ENCODE results near the gene STEAP3.

STEAP3 gene

DNA sequence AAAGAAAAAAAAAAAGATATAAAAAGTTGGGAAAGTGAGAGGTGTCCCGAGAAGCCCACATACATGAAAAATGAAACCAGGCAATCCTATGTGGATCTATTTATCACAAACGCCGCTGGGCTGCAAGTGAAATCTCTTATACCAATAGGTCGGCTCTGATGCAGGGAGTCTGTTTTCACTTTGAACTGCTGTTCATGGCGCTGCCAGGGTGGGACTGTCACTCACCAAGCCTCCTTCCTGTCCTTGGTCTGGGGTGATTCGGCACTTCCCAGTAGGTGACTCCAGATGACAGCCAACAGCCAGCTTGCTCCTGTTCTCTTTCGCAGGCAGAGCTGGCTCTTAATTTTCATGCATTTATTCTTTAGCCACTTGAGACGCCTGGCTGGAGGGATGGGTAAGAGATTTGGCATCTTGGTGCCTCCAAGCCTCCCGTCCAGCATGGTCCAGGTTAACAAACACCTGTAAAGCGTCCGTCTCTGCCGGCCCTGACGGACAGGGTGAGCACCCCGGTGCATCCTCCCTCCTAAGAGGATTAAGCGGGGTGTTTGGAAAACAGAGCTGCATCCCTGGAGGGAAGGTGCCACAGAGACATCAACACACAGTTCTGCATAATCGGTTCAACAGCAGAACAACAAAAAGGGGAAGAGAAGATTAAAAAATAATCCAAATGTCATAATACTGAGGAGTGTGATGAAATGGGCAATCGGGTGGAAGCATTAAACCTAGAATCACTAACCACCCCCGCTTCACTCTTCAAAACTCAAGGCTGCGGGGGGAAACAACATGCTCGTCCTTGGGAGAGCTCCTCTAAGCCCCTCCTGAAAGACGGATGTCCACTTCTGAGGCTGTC lies 58.7 kb downstream of the STEAP3 start:
- H3K4me3 ChIP-seq (ENCODE audit: low read depth, low read length), result no peak overlapping the region
- TF ChIP-seq, protein P1, sequence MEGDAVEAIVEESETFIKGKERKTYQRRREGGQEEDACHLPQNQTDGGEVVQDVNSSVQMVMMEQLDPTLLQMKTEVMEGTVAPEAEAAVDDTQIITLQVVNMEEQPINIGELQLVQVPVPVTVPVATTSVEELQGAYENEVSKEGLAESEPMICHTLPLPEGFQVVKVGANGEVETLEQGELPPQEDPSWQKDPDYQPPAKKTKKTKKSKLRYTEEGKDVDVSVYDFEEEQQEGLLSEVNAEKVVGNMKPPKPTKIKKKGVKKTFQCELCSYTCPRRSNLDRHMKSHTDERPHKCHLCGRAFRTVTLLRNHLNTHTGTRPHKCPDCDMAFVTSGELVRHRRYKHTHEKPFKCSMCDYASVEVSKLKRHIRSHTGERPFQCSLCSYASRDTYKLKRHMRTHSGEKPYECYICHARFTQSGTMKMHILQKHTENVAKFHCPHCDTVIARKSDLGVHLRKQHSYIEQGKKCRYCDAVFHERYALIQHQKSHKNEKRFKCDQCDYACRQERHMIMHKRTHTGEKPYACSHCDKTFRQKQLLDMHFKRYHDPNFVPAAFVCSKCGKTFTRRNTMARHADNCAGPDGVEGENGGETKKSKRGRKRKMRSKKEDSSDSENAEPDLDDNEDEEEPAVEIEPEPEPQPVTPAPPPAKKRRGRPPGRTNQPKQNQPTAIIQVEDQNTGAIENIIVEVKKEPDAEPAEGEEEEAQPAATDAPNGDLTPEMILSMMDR (IDR thresholded peaks at IDR 0.05; ENCODE audit: low read depth, low read length), result no peak
- DNase-seq (ENCODE audit: low read depth, low spot score), result no peak
- in situ Hi-C loops (cut with HindIII; ENCODE audit: low sequenced_read_pairs), result no loop called here

DNA sequence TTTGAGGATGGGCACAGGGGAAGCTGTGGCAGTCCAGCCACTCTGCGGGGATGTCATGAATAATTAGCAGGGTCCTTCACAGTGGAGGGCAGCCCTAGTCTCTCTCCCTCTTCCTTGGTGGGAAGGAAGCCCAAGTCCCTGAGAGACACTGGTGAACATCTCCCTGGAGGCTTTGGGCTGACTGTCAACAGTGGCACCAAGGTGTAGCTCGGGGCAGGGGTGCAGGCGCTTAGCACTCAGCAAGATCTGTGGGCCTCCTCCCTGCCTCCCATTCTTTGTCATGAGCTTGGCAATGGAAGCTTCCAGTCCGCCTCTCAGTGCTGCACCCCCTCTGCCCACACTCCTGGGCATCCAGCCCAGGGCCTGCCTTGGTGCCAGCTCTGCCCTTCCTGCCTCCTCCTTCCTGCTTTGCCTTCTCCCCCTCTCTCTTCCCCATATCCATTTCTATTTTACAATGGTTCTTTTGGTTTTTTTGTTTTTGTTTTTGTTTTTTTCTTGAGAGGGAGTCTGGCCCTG lies 59.4 kb downstream of the STEAP3 start:
- in situ Hi-C loops (cut with HindIII; ENCODE audit: low sequenced_read_pairs), result no loop called here
- no peak for DNase-seq (ENCODE audit: low read depth, low spot score)
- no peak overlapping the region for H3K4me3 ChIP-seq (ENCODE audit: low read depth, low read length)
- TF ChIP-seq, protein P1 (IDR thresholded peaks at IDR 0.05; ENCODE audit: low read depth, low read length), result no peak

DNA sequence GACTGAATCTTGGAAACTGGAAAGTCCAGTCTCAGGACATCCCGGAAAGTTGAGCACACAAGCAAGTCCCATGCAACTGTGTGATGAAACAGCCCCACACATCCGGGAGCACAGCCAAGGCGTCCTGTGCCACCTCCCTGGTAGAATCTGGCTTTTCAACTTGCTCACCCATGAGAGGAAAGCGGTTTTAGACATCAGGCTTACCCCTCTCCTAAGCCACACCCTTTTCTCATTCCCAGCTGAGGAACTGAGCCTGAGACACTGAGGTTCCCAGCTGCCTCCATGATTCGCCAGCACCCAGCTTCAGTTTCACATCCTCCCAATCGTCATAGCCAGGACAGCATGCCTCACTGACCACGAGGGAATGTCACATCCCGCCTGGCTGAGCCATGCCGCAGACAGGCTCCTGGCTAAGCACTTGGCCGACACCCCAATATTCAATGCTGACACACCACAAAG lies 60.3 kb downstream of the STEAP3 start:
- TF ChIP-seq, protein P1 (IDR thresholded peaks at IDR 0.05; ENCODE audit: low read depth, low read length), result no peak
- no peak overlapping the region for H3K4me3 ChIP-seq (ENCODE audit: low read depth, low read length)
- in situ Hi-C loops (cut with HindIII; ENCODE audit: low sequenced_read_pairs), result no loop called here
- DNase-seq (ENCODE audit: low read depth, low spot score), result peak; percentile 84

DNA sequence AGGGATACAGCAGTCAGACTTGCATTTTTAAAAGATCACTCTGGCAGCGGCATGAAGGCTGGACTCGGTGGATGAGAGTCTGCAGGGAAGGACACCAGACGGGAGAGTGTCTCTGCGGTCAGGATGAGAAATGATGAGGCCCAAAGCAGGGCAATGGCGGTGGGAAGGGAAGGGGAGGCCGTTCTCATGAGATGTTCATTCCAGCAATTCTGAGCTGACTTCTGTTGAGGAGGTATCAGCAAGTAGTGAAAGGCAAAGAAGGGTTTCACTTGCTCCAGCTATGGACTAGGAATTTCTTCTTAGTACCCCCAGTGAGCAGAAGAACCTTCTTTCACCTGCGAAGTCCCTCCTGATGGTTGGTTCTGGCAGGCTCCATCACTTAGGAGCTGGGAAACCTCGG lies 63.0 kb downstream of the STEAP3 start:
- TF ChIP-seq, protein P1 (IDR thresholded peaks at IDR 0.05; ENCODE audit: low read depth, low read length), result no peak
- no peak for DNase-seq (ENCODE audit: low read depth, low spot score)
- no peak overlapping the region for H3K4me3 ChIP-seq (ENCODE audit: low read depth, low read length)
- in situ Hi-C loops (cut with HindIII; ENCODE audit: low sequenced_read_pairs), result no loop called here

DNA sequence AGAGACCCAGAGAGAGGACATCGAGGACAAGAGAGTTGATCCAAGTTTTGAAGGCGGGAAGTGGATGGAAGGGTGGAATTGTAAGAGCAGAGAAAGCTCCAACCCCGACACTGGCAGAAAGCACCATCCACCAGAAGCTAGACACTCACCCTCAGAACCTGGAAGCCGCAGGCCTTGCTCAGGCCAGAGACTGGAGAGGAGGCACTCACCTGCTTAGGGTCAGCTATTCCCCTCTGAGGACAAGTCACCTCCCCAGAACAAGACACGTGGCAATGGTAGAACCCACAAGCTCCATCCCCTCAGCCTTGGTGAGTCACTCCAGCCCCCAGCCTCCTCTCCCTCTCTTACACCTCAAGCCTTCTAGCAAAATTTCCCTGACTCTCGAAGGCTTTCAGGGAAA lies 64.9 kb downstream of the STEAP3 start:
- no peak for DNase-seq (ENCODE audit: low read depth, low spot score)
- no peak overlapping the region for H3K4me3 ChIP-seq (ENCODE audit: low read depth, low read length)
- TF ChIP-seq, protein P1 (IDR thresholded peaks at IDR 0.05; ENCODE audit: low read depth, low read length), result no peak
- in situ Hi-C loops (cut with HindIII; ENCODE audit: low sequenced_read_pairs), result no loop called here

DNA sequence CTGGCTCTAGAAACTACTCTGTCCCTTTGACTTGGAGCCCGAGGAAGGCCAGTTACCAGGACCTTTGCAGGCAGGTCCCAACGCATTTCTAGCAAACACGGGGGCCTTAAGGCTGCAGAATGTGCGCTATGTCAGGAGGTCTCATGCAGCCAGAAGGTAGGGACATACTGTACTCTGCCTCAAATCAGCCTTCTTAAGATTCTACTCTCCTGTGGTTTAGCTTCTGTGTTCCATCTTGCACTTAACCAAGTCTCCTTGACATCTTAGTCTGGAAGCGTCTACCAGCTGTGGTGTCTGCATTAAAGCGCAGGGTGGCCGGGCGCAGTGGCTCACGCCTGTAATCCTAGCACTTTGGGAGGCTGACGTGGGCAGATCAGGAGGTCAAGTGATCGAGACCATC lies 65.5 kb downstream of the STEAP3 start:
- in situ Hi-C loops (cut with HindIII; ENCODE audit: low sequenced_read_pairs), result no loop called here
- TF ChIP-seq, protein P1 (IDR thresholded peaks at IDR 0.05; ENCODE audit: low read depth, low read length), result no peak
- no peak overlapping the region for H3K4me3 ChIP-seq (ENCODE audit: low read depth, low read length)
- peak; percentile 60 for DNase-seq (ENCODE audit: low read depth, low spot score)

Measured in astrocyte of the spinal cord (primary cell).